Muscle layer of duodenum (tissue), 2 donors: ENCODE measurements around the gene NPB.

Source experiments
- H3K27ac ChIP-seq: one replicate; pipeline ENCODE4 v1.7.0; 2013; ENCODE audit warnings: mild to moderate bottlenecking, low read length
- H3K27me3 ChIP-seq: one replicate; pipeline ENCODE4 v1.7.0; 2013; ENCODE audit warnings: low read depth, mild to moderate bottlenecking, control low read depth, low read length
- H3K36me3 ChIP-seq, 2 donors: one replicate each; pipeline ENCODE4 v1.7.0; 2013; ENCODE audit warnings: low read length in 2 of 2, control low read depth in 1 of 2, mild to moderate bottlenecking in 1 of 2; ENCODE audit not compliant: insufficient read depth in 2 of 2, control insufficient read depth in 1 of 2
- H3K4me1 ChIP-seq, 2 donors: one replicate each; pipeline ENCODE4 v1.7.0; 2013; ENCODE audit warnings: low read length in 2 of 2, mild to moderate bottlenecking in 2 of 2, control low read depth in 1 of 2, moderate library complexity in 1 of 2; ENCODE audit not compliant: insufficient read depth in 2 of 2, control insufficient read depth in 1 of 2
- H3K4me3 ChIP-seq, 2 donors: one replicate each; pipeline ENCODE4 v1.7.0; 2013; ENCODE audit warnings: low read length in 2 of 2, low read depth in 1 of 2, mild to moderate bottlenecking in 1 of 2
- H3K9me3 ChIP-seq, 2 donors: one replicate each; pipeline ENCODE4 v1.7.0; 2013; ENCODE audit warnings: low read length in 2 of 2, control low read depth in 1 of 2, mild to moderate bottlenecking in 1 of 2; ENCODE audit not compliant: control insufficient read depth in 1 of 2
- donor health status: healthy.

The NPB gene

DNA sequence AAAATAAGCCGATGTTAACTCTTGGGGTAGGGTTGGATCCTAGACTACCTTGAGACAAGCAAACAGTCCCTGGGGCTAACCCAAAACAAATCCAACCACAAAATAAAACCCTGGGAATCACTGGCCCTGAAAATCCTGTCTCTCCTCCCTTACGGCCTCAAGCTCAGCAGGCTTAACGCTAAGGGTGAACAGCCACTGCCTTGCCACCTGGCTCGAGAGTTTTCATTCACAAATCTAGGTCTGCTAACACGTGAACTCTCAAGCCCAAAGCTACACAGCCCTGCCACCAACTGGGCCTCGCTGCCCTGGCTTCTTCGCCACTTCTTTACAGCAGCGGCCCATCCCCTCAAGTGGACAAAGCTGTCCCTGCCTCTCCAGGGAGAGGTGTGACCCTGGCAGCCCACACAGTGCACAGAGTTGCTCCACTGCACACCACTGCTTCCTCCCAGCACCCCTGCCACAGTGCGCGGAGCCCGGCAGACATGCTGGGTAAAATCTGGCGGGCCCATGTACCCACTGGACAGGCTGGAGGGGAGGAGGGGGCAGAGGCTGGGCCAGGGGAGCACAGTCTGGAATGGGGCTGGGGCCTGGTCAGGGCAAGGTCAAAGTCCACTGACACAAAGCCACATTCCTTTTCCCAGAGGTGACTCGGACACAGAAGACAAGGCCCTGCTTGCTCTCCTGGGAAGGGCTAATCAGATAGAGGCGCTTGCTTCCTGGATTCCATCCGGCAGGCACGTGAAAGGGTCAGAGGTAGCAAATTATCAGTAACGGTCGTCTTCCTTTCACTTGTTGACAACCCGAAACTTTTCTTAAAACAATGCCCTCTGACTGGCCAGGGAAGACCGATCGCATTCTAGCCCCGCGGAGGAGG lies 8.2 kb downstream of the NPB start:
- Histone ChIP-seq H3K27ac (peak overlapping the region; percentile 29), H3K36me3 (peaks cover 21 to 48% of the 10 kb centered on the region in 2 donors), H3K4me1 (peaks cover 0 to 13% of the 10 kb centered on the region in 2 donors), H3K9me3 (no peaks in the 10 kb centered on the region), H3K4me3 (peak overlapping the region; percentile 67 to 84), H3K27me3 (no peaks in the 10 kb centered on the region)

DNA sequence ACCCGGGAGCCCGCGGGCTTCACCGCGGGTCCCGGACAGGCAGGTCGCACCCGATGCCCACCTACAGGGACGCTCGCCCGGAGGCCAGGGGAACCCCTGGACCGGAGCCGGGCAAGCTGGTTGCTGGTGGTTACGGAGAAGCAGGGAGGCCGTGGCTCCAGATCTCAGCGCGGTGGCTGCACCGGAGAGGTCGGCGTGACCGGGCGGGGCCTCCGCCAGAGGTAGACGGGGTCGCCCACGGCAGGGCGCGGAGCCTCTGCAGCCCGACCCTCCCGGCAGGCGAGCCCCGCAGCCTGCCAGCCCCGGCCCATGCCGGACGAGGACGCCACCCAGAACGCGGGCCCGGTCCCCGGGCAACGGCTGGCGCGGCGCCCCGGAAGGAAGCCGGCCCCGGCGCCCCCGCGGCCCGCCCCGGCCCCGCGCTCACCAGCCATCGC lies 8.8 kb downstream of the NPB start:
- peak overlapping the region; percentile 29 for H3K27ac ChIP-seq

GRCh38 chr17:81911277-81911961 lies 9.4 kb downstream of the NPB start, which contains the start of gene PCYT2:
TSS of gene PCYT2 (minus strand) at chr17:81911399. CDS start at chr17:81911355, 44 bp downstream.
- peaks cover 25 to 52% of the 10 kb centered on the region in 2 donors for H3K36me3 ChIP-seq
- H3K4me1 ChIP-seq = peaks cover 0 to 19% of the 10 kb centered on the region in 2 donors
- H3K9me3 ChIP-seq = no peaks in the 10 kb centered on the region
- peak within 1 kb of the TSS; percentile 29 for H3K27ac ChIP-seq
- H3K4me3 ChIP-seq = peak within 1 kb of the TSS; percentile 67 to 84
- no peaks in the 10 kb centered on the region for H3K27me3 ChIP-seq

More for the DNA sequence above, 8.8 kb downstream of the NPB start:
- Histone ChIP-seq H3K4me3 (peak overlapping the region; percentile 67 to 84), H3K9me3 (no peaks in the 10 kb centered on the region), H3K27me3 (no peaks in the 10 kb centered on the region), H3K36me3 (peaks cover 28 to 54% of the 10 kb centered on the region in 2 donors), H3K4me1 (peaks cover 0 to 14% of the 10 kb centered on the region in 2 donors)

DNA sequence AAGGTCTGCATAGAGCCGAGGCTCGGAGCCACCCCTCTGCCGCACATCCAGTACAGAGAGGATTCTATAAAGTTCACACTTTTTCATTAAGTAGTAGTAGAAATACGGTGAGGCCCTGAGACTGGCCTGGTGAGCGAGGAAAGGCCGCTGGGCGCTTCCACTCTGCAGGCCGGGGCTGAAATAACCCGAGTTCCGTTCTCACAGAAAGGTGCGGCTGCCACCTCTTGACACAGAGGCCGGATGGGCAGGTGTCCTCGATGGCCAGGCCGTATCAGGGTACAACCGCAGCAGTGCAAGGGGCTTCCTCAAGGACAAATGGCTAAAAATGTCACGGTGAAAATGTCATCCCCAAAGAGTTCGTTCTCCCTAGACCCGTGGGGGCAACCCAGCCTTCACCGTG lies 9.9 kb downstream of the NPB start:
- H3K4me3 ChIP-seq = peak overlapping the region in 1 of 2 donors; percentile 47
- H3K27ac ChIP-seq = no peak overlapping the region
- H3K4me1 ChIP-seq = peaks cover 4 to 25% of the 10 kb centered on the region in 2 donors
- peaks cover 24 to 48% of the 10 kb centered on the region in 2 donors for H3K36me3 ChIP-seq
- no peaks in the 10 kb centered on the region for H3K27me3 ChIP-seq
- H3K9me3 ChIP-seq = no peaks in the 10 kb centered on the region

GRCh38 chr17:81912441-81913309 lies 10.6 kb downstream of the NPB start:
- H3K4me1 ChIP-seq = peaks cover 8 to 30% of the 10 kb centered on the region in 2 donors
- no peaks in the 10 kb centered on the region for H3K27me3 ChIP-seq
- no peak overlapping the region for H3K4me3 ChIP-seq
- no peaks in the 10 kb centered on the region for H3K9me3 ChIP-seq
- H3K36me3 ChIP-seq = peaks cover 24 to 43% of the 10 kb centered on the region in 2 donors
- no peak overlapping the region for H3K27ac ChIP-seq

- Histone ChIP-seq H3K27ac (no peak overlapping the region), H3K4me1 (peaks cover 8 to 35% of the 10 kb centered on the region in 2 donors)
Measured at GRCh38 chr17:81913394-81914102, 11.5 kb downstream of the NPB start.

GRCh38 chr17:81914103-81914850 lies 12.2 kb downstream of the NPB start:
- Histone ChIP-seq H3K27ac (no peak overlapping the region), H3K36me3 (peaks cover 26 to 38% of the 10 kb centered on the region in 2 donors), H3K27me3 (no peaks in the 10 kb centered on the region), H3K4me3 (no peak overlapping the region), H3K9me3 (no peaks in the 10 kb centered on the region), H3K4me1 (peaks cover 9 to 36% of the 10 kb centered on the region in 2 donors)

More at GRCh38 chr17:81913394-81914102, 11.5 kb downstream of the NPB start:
- H3K27me3 ChIP-seq = no peaks in the 10 kb centered on the region
- H3K36me3 ChIP-seq = peaks cover 24 to 38% of the 10 kb centered on the region in 2 donors
- H3K9me3 ChIP-seq = no peaks in the 10 kb centered on the region
- H3K4me3 ChIP-seq = no peak overlapping the region

- peaks cover 12 to 39% of the 10 kb centered on the region in 2 donors for H3K4me1 ChIP-seq
- no peak overlapping the region for H3K4me3 ChIP-seq
- no peaks in the 10 kb centered on the region for H3K27me3 ChIP-seq
- H3K27ac ChIP-seq = no peak overlapping the region
- H3K36me3 ChIP-seq = peaks cover 30 to 44% of the 10 kb centered on the region in 2 donors
- no peaks in the 10 kb centered on the region for H3K9me3 ChIP-seq
Measured at GRCh38 chr17:81915331-81915730, 13.3 kb downstream of the NPB start.

GRCh38 chr17:81916234-81917001 lies 14.4 kb downstream of the NPB start:
- Histone ChIP-seq H3K4me1 (peaks cover 12 to 41% of the 10 kb centered on the region in 2 donors), H3K36me3 (peaks cover 30 to 55% of the 10 kb centered on the region in 2 donors), H3K9me3 (no peaks in the 10 kb centered on the region), H3K27ac (peak overlapping the region; percentile 8), H3K4me3 (peak overlapping the region in 1 of 2 donors; percentile 72), H3K27me3 (no peaks in the 10 kb centered on the region)
